CD4-positive, alpha-beta memory T cell (primary cell): Measurements from ENCODE around the gene POLE. TPM values are rescaled to one million over a fixed set of nuclear protein-coding genes. Genes with fewer than 3 reads are reported as not detected.
A peak's percentile ranks its signal among the peaks of the same experiment; 100 is the strongest.

Experiments
- CTCF ChIA-PET: fragments of 350-600 bp; sonication (Branson Sonifier 250); formaldehyde crosslinking; loops from one replicate; lab custom pipeline; 2021; ENCODE audit warnings: inconsistent platforms; ENCODE audit not compliant: partially characterized antibody; lab: Charles Lee
- POLR2A ChIA-PET: fragments of 350-600 bp; sonication (Branson Sonifier 250); formaldehyde crosslinking; loops from one replicate; lab custom pipeline; 2021; ENCODE audit not compliant: partially characterized antibody; lab: Charles Lee
- DNase-seq, 5 donors: peaks; one replicate each; pipeline versions ENCODE4 v3.0.0 to v3.0.0-alpha.2; 2020 to 2022; ENCODE audit warnings: mixed read lengths in 1 of 5
- H3K27ac ChIP-seq: one replicate; pipeline ENCODE4 v1.7.0; 2013; ENCODE audit warnings: low read depth, low read length
- H3K27me3 ChIP-seq: 2 replicates; pipeline ENCODE4 v1.7.0; 2013; ENCODE audit warnings: mild to moderate bottlenecking, low read length, moderate library complexity; ENCODE audit not compliant: insufficient read depth
- H3K36me3 ChIP-seq: 2 replicates; pipeline ENCODE4 v1.7.0; 2013; ENCODE audit warnings: mild to moderate bottlenecking, low read length, moderate library complexity; ENCODE audit not compliant: insufficient read depth
- H3K4me1 ChIP-seq: 2 replicates; pipeline ENCODE4 v1.7.0; 2013; ENCODE audit warnings: mild to moderate bottlenecking, low read length, moderate library complexity; ENCODE audit not compliant: insufficient read depth
- H3K4me3 ChIP-seq, 2 donors: one replicate each; pipeline ENCODE4 v1.7.0; 2013; ENCODE audit warnings: low read length in 2 of 2, mild to moderate bottlenecking in 1 of 2
- H3K9me3 ChIP-seq, 2 donors: one replicate each; pipeline ENCODE4 v1.7.0; 2013; ENCODE audit warnings: low read length in 2 of 2, control low read depth in 1 of 2; ENCODE audit not compliant: control insufficient read depth in 1 of 2
- H3K27ac Mint-ChIP-seq, 7 donors: one replicate each; pipeline ENCODE4 v1.8.0; 2020 to 2021; ENCODE audit warnings: mixed read lengths in 7 of 7, mild to moderate bottlenecking in 6 of 7, inconsistent platforms in 3 of 7, moderate library complexity in 3 of 7
- H3K27me3 Mint-ChIP-seq, 2 donors: one replicate each; pipeline ENCODE4 v1.8.0; 2020 to 2021; ENCODE audit warnings: mixed read lengths in 2 of 2
- H3K36me3 Mint-ChIP-seq, 2 donors: one replicate each; pipeline ENCODE4 v1.8.0; 2020 to 2021; ENCODE audit warnings: mixed read lengths in 2 of 2, inconsistent platforms in 1 of 2, mild to moderate bottlenecking in 1 of 2
- H3K4me1 Mint-ChIP-seq, 4 donors: one replicate each; pipeline ENCODE4 v1.8.0; 2020 to 2021; ENCODE audit warnings: mixed read lengths in 4 of 4, mild to moderate bottlenecking in 1 of 4
- H3K4me3 Mint-ChIP-seq, 8 donors: one replicate each; pipeline ENCODE4 v1.8.0; 2020 to 2021; ENCODE audit warnings: mixed read lengths in 8 of 8, mild to moderate bottlenecking in 7 of 8, moderate library complexity in 6 of 8, inconsistent platforms in 3 of 8
- H3K9me3 Mint-ChIP-seq, 8 donors: one replicate each; pipeline ENCODE4 v1.8.0; 2020 to 2021; ENCODE audit warnings: mixed read lengths in 8 of 8, mild to moderate bottlenecking in 5 of 8, inconsistent platforms in 3 of 8, moderate library complexity in 1 of 8
- intact Hi-C: fragments of 100-400 bp; cut with micrococcal nuclease; formaldehyde crosslinking; loops from one replicate; pipeline ENCODE4 v1.15.1; 2023
- polyA plus RNA-seq, 2 donors: library from polyadenylated mRNA; unstranded; fragments of 300-500 nt; fragmentation: Illumina TruSeq; gene quantifications; one replicate each; pipeline ENCODE4 v1.2.3, GENCODE V29; 2021
- total RNA-seq, 2 experiments: library from RNA; stranded (reverse); gene quantifications; one replicate each; pipeline ENCODE4 v1.2.3, GENCODE V29; 2021

Gene POLE
- total and polyA plus RNA-seq, 4 experiments from 2014 or later: 2.2 to 75.4 (median 37.9) TPM

DNA sequence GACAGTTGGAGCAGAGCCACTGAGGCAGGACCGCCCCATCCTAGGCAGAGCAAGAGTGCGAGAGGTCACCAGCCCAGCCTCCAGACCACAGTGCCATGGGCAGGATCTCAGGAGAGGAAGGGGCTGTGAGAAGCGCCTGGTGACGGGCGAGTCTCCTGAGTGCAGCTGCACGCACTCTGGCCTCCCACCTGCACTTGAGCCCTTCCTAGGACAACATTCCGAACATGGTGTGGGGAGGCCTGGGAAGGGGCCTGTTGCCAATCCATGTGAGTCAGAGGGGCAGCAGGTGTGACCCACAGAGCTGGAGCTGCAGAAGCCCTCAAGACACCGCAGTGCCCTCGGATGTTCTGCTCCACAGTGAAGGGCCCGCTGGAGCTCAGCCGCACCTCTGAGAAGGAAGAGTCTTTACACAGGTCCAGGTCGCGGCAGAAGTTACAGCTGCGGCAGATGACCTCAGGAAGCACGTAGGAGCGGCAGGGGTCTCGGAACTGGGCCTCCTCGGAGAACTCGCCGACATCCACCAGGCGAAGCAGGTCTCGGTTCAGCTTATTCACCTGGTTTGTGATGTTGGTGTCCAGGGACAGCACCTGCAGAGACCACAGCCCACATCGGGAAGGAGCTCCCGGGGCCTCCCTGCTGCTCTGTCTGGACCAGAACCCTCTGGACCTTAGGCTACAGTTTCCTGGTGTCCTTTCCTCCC lies 61.3 kb downstream of the POLE start:
- Mint-ChIP-seq H3K36me3 (peaks cover 19 to 30% of the 10 kb centered on the region in 2 donors), H3K27me3 (no peaks in the 10 kb centered on the region), H3K27ac (no peak overlapping the region), H3K4me3 (no peak overlapping the region), H3K9me3 (peaks cover 0 to 2% (median 0%) of the 10 kb centered on the region in 8 donors), H3K4me1 (peaks cover 1 to 12% (median 7%) of the 10 kb centered on the region in 4 donors)
- ChIA-PET POLR2A (no interaction called here), CTCF (interaction anchor here (0.7 kb wide), 1 partner anchor 10 kb away, joined by 4 read pairs; no protein-coding TSS in a partner anchor)
- Histone ChIP-seq H3K36me3 (no peaks in the 10 kb centered on the region), H3K4me3 (no peak overlapping the region), H3K4me1 (no peaks in the 10 kb centered on the region), H3K27me3 (no peaks in the 10 kb centered on the region), H3K27ac (no peak overlapping the region), H3K9me3 (no peaks in the 10 kb centered on the region)
- DNase-seq: no peak
- intact Hi-C loops: no loop called here

DNA sequence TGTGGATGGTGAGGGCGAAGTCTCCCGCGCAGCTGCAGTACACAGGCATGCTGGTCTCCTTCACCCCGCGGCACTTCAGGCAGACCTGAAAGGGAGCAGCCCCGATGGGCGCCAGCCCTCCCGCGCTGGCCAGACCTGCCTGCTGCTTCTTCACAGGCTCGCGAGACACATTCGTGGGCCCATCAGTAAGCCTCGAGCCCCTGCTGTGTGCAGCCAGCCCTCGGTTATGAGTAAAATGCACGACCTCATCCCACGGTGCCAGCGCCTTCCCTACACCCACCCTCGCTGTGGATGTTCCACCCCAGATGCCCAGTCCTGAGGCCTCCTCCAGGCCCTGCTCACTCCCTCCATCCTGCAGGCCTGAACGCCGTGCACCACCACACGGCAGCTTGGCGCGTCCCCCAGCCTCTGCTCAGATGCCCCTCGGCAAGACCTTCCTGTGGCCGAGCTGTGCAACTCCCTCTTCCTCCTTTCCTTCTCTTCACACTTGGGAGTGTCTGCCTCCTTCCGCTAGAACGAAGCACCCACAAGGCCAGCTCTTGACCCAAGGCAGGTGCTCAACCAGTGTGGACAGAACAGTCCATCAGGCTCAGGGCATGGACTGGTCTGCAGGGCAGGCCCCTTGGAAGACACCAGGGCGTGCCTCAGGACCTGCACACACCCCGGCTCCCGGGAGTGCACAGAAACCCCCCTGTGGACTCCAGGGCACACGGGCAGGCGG lies 62.1 kb downstream of the POLE start:
- Mint-ChIP-seq H3K4me1 (peaks cover 1 to 12% (median 7%) of the 10 kb centered on the region in 4 donors), H3K4me3 (peak overlapping the region in 1 of 8 donors; percentile 5), H3K27me3 (no peaks in the 10 kb centered on the region), H3K27ac (peak overlapping the region in 3 of 7 donors; percentile 19 to 40 (median 29)), H3K9me3 (peaks cover 0 to 2% (median 0%) of the 10 kb centered on the region in 8 donors), H3K36me3 (peaks cover 11 to 24% of the 10 kb centered on the region in 2 donors)
- ChIA-PET POLR2A (no interaction called here), CTCF (interaction anchor here (0.7 kb wide), 1 partner anchor 9 kb away, joined by 4 read pairs; no protein-coding TSS in a partner anchor)
- Histone ChIP-seq H3K27ac (no peak overlapping the region), H3K9me3 (no peaks in the 10 kb centered on the region), H3K36me3 (no peaks in the 10 kb centered on the region), H3K4me1 (no peaks in the 10 kb centered on the region), H3K4me3 (no peak overlapping the region), H3K27me3 (no peaks in the 10 kb centered on the region)
- no peak for DNase-seq
- intact Hi-C loops: no loop called here

DNA sequence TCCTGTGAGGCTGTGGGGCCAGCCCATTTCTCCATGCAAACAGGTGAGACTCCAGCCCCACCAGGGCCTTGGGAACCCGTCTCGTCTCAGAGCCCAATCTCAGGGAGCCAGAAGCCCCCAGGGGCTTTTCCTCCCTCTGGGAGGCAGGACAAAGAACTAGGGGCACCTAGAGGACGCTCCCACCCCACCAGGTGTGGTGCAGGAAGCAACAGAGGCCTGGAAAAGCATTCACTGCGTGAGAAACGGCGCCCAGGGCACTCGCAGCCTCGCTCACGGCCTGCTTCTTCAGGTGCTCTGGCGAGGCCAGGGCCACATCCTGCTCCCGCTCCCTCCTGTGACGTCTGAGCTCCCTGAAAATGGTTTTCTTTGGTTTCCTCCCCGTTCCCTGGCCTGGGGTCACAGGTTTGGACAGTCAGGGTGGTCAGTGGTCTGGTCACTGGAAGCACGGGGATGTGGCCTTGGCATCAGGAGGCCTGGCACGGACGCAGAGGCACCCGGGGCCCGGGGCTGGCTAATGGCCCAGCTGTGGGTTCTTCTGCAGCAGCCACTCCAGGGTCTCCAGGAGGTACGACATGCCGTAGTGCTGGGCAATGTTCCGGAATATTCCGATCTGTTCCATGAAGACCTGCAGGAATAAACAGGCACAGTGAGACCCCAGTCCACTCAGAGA lies 62.8 kb downstream of the POLE start:
- Histone ChIP-seq H3K36me3 (no peaks in the 10 kb centered on the region), H3K4me1 (no peaks in the 10 kb centered on the region), H3K4me3 (no peak overlapping the region), H3K27ac (no peak overlapping the region), H3K9me3 (no peaks in the 10 kb centered on the region), H3K27me3 (no peaks in the 10 kb centered on the region)
- H3K9me3 Mint-ChIP-seq: peaks cover 0 to 2% (median 0%) of the 10 kb centered on the region in 8 donors
- H3K27me3 Mint-ChIP-seq: no peaks in the 10 kb centered on the region
- intact Hi-C loops: no loop called here
- ChIA-PET POLR2A (no interaction called here), CTCF (no interaction called here)
- no peak overlapping the region for H3K4me3 Mint-ChIP-seq
- no peak overlapping the region for H3K27ac Mint-ChIP-seq
- no peak for DNase-seq
- H3K4me1 Mint-ChIP-seq: peaks cover 1 to 12% (median 7%) of the 10 kb centered on the region in 4 donors
- H3K36me3 Mint-ChIP-seq: peaks cover 4 to 18% of the 10 kb centered on the region in 2 donors

DNA sequence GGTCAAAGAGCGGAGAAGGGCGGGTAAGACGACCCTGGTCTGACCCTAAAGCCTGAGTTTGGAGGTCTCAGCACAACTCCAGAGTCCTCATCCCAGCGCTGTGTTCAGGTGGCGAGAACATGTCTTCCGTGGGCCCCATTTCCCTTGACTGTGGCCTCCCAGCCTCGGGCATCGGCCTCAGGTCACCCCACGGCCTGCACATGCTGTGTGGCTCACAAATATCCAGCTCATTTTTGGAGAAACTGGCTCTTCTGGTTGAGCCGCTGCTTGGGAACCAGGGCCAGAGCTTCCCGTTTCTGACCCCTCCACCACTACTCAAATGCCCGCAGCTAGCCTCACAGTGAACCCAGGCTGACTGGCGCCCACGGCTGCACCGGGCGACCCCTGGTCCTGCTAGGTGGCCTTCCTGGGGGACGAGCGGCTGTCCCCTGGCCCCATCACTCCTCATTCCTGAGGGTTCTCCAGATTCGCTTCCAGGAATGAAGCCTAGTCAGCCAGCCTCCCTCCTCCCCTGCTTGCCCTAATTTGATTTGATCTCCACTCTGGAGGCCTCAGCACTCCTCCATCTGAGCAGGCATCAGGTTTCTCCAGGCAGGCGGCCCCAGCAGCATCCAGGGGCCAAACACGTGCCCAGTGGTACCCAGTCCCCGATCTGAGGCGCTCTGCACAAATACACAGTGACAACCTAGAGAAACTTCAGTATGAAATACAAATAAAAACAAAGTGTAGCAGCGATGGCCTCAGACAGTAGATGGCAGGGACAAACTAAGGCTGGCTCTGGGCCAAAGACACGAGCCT lies 63.9 kb downstream of the POLE start:
- no peak overlapping the region for H3K27ac ChIP-seq
- ChIA-PET CTCF (no interaction called here), POLR2A (no interaction called here)
- peaks cover 4 to 14% of the 10 kb centered on the region in 2 donors for H3K36me3 Mint-ChIP-seq
- peaks cover 1 to 12% (median 6%) of the 10 kb centered on the region in 4 donors for H3K4me1 Mint-ChIP-seq
- peak overlapping the region in 1 of 8 donors; percentile 31 for H3K4me3 Mint-ChIP-seq
- intact Hi-C loops: no loop called here
- H3K27ac Mint-ChIP-seq: peak overlapping the region in 5 of 7 donors; percentile 32 to 77 (median 66)
- H3K36me3 ChIP-seq: no peaks in the 10 kb centered on the region
- no peak overlapping the region for H3K4me3 ChIP-seq
- no peaks in the 10 kb centered on the region for H3K27me3 ChIP-seq
- no peaks in the 10 kb centered on the region for H3K27me3 Mint-ChIP-seq
- no peak for DNase-seq
- no peaks in the 10 kb centered on the region for H3K9me3 ChIP-seq
- H3K9me3 Mint-ChIP-seq: peaks cover 0 to 2% (median 0%) of the 10 kb centered on the region in 8 donors
- no peaks in the 10 kb centered on the region for H3K4me1 ChIP-seq

DNA sequence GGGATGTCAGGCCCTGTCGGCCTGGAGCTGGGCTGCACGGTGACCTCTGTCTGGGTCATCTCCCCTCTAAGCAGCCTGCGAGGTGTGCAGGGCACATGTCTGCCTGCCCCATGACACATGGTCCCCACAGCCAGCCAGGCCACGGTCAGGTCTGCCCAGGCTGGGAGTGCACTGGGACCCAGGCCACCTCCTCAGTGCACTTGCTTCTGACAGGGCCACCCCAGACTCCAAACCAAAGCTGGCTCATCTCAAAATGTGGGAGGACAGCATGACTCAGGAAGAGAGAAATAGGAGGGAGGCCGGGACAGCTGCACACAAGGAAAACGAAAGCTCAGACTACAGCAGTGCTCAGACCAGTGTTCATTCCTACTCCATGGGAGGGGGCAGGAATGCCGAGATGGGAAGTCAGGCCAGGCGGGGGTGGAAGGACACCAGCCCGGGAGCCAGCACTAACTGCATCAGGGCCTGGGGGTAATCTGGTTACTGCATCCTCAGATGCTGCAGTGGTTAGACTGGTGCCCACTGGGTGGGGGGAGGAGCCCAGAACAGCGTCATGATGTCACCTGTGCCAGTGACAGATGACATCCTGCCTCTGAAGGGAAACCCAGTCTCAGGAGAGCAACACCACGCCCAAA lies 64.6 kb downstream of the POLE start:
- Histone ChIP-seq H3K9me3 (no peaks in the 10 kb centered on the region), H3K36me3 (no peaks in the 10 kb centered on the region), H3K4me1 (no peaks in the 10 kb centered on the region), H3K27ac (no peak overlapping the region), H3K4me3 (no peak overlapping the region), H3K27me3 (peaks cover 4% of the 10 kb centered on the region)
- peak overlapping the region in 1 of 8 donors; percentile 31 for H3K4me3 Mint-ChIP-seq
- intact Hi-C loops: no loop called here
- ChIA-PET CTCF (no interaction called here), POLR2A (no interaction called here)
- H3K9me3 Mint-ChIP-seq: peaks cover 0 to 5% (median 0%) of the 10 kb centered on the region in 8 donors
- no peak for DNase-seq
- peaks cover 3 to 5% of the 10 kb centered on the region in 2 donors for H3K27me3 Mint-ChIP-seq
- H3K36me3 Mint-ChIP-seq: peaks cover 4 to 14% of the 10 kb centered on the region in 2 donors
- peak overlapping the region in 6 of 7 donors; percentile 17 to 77 (median 57) for H3K27ac Mint-ChIP-seq
- peaks cover 7 to 19% (median 11%) of the 10 kb centered on the region in 4 donors for H3K4me1 Mint-ChIP-seq

DNA sequence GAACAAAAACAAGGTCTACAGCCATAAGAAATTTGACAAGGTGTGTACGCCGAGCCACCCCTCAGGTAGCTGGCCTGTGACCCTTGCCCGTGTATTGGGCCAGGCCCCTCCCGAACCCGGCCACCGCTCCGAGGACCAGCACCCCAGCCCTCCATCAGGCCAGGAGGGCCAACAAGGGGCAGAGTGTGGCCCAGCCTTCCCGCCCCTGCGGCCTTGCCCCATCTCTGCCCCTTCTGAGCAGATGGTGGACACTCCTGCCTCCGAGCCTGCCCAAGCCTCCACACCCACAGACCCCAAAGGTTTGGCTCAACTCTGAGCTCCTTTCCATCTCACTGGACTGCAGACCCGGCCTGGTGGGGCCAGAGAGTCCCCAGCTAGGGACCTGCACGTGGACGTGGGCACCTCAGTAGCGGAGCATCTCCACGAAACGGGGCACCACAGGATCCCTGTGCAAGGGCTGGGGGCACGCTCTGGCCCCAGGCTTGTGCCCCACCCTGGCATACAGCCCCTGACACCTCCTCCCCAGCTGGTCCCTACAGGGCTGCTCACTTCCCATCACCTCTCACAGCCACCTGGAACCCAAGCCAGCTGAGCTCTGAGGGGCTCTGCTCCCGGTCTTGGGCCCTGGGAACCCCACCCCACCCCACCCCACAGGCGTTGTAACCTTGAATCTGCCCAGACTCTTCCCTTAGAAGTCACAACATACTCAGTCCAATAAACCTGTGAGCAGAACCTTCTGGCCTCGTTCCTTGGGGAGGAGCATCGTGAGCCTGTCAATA lies 65.3 kb downstream of the POLE start:
- peaks cover 0 to 13% (median 4%) of the 10 kb centered on the region in 8 donors for H3K9me3 Mint-ChIP-seq
- no peak for DNase-seq

More for the DNA sequence above, 65.3 kb downstream of the POLE start:
- Histone ChIP-seq H3K36me3 (no peaks in the 10 kb centered on the region), H3K4me1 (no peaks in the 10 kb centered on the region), H3K27me3 (peaks cover 10% of the 10 kb centered on the region), H3K27ac (no peak overlapping the region), H3K4me3 (no peak overlapping the region), H3K9me3 (no peaks in the 10 kb centered on the region)
- H3K27ac Mint-ChIP-seq: peak overlapping the region in 1 of 7 donors; percentile 48
- H3K27me3 Mint-ChIP-seq: peaks cover 7 to 9% of the 10 kb centered on the region in 2 donors
- intact Hi-C loops: no loop called here
- no peak overlapping the region for H3K4me3 Mint-ChIP-seq
- H3K4me1 Mint-ChIP-seq: peaks cover 7 to 20% (median 12%) of the 10 kb centered on the region in 4 donors
- ChIA-PET POLR2A (no interaction called here), CTCF (no interaction called here)
- H3K36me3 Mint-ChIP-seq: peaks cover 4 to 14% of the 10 kb centered on the region in 2 donors
